ENCODE data around the gene GAS2. TPM values are rescaled to one million over a fixed set of nuclear protein-coding genes. Genes with fewer than 3 reads are reported as not detected.

Gene GAS2
- total and polyA plus RNA-seq, 2 donors (not counting 3 experiments of a cell fraction or from before 2014, with no cell fraction given), result 0.54 to 0.88 TPM

DNA sequence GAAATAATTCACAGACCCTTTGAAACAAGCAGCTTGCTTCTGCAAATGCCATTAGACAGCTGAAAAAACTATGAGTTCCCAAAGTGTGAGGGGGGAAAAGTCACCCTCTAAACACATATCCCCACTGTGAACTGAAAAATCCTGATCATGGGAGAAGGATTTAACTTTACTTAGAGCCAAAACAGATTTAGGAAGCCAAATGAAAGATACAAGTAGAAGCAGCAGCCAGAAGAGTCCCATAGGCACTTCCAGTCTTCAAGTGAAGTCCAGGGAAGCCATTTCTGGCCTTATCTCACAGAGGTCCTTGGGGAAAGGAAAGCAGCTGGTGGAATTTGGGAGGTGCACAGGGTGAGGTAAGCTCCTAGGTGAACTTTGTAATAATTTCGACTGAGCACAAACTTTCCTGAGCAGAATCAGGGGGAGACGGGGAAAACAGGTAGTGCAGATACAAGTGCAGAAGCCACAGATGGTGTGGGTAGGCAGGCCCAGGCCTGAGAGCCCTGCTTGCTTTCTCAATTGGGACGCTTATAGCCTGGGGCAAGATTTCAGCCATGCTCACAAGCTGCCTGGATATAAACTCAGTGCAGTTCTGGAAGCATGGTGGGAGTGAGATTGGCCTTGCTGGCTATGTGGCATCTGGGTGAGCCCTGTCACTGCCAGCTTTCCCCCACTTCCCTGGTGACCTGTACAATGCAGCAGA, 44.8 kb downstream of the GAS2 start:
- Histone ChIP-seq H3K4me3 (replicated peaks in 1 of 3; ENCODE audit: insufficient read depth in 1 of 3, low read depth in 1 of 3, low read length in 3 of 3) (no peak overlapping the region), H2AFZ (ENCODE audit: low read depth, low read length) (no peak overlapping the region), H3K27me3 (ENCODE audit: control insufficient read depth in 2 of 2, insufficient read depth in 2 of 2, low read length in 2 of 2) (peaks cover 0 to 1% of the 10 kb centered on the region in 2 experiments), H3K79me2 (ENCODE audit: control insufficient read depth, insufficient read depth, low read length) (no peaks in the 10 kb centered on the region), H3K4me1 (ENCODE audit: control insufficient read depth, extremely low read depth, insufficient read depth, low read length) (no peaks in the 10 kb centered on the region), H3K4me2 (ENCODE audit: insufficient read depth, low read length) (no peak overlapping the region), H3K9me3 (replicated peaks; ENCODE audit: control insufficient read depth, insufficient read depth, low read length) (no peaks in the 10 kb centered on the region), H3K9me1 (replicated peaks; ENCODE audit: control insufficient read depth, extremely low read depth, insufficient read depth, low read length) (no peaks in the 10 kb centered on the region), H3K27ac (ENCODE audit: insufficient read depth, low read depth, low read length) (no peak overlapping the region), H4K20me1 (replicated peaks; ENCODE audit: control insufficient read depth, extremely low read depth, insufficient read depth, low read length) (no peaks in the 10 kb centered on the region), H3K36me3 (ENCODE audit: control insufficient read depth in 2 of 2, extremely low read depth in 1 of 2, insufficient read depth in 2 of 2, low read length in 2 of 2) (no peaks in the 10 kb centered on the region), H3K9ac (replicated peaks; ENCODE audit: extremely low read depth, insufficient read depth, low read length) (no peak overlapping the region)
- FAIRE-seq (no peak), DNase-seq (ENCODE audit: low read depth, low spot score) (no peak)
- intact Hi-C loops (cut with micrococcal nuclease) (no loop called here), dilution Hi-C loops (cut with MboI; ENCODE audit: extremely low pct_ligation_motif_present, low sequenced_read_pairs) (no loop called here)
- ChIA-PET POLR2A (no interaction called here), CTCF (interaction anchor here (0.9 kb wide), 1 partner anchor 41 kb away, joined by 3 read pairs; no protein-coding TSS in a partner anchor)
- no TSS peak for BruUV-seq (replicated peaks)
- TF ChIP-seq POLR2A (IDR thresholded peaks at IDR 0.05; ENCODE audit: low read depth, low read length), result no peak
- TF ChIP-seq JUN (IDR thresholded peaks at IDR 0.05; ENCODE audit: borderline replicate concordance, insufficient read depth, insufficient read length, low read depth), result no peak
- no peak for TF ChIP-seq FOS (IDR thresholded peaks at IDR 0.05; ENCODE audit: borderline replicate concordance, insufficient read depth, low read length)
- TF ChIP-seq EZH2 (IDR thresholded peaks at IDR 0.05; ENCODE audit: borderline replicate concordance, low read depth, low read length, severe bottlenecking), result no peak
- no peak for TF ChIP-seq POLR2AphosphoS5 (IDR thresholded peaks at IDR 0.05; ENCODE audit: insufficient read depth, low read depth, low read length)
- no peak for TF ChIP-seq GATA2 (IDR thresholded peaks at IDR 0.05; ENCODE audit: insufficient read depth, insufficient read length, low read depth, low read length)
- no peak for TF ChIP-seq MYC (IDR thresholded peaks at IDR 0.05; ENCODE audit: low read depth, low read length)
- TF ChIP-seq, protein P1, sequence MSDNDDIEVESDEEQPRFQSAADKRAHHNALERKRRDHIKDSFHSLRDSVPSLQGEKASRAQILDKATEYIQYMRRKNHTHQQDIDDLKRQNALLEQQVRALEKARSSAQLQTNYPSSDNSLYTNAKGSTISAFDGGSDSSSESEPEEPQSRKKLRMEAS (IDR thresholded peaks at IDR 0.05; ENCODE audit: insufficient read depth, insufficient read length), result no peak
- TF ChIP-seq, protein P2, sequence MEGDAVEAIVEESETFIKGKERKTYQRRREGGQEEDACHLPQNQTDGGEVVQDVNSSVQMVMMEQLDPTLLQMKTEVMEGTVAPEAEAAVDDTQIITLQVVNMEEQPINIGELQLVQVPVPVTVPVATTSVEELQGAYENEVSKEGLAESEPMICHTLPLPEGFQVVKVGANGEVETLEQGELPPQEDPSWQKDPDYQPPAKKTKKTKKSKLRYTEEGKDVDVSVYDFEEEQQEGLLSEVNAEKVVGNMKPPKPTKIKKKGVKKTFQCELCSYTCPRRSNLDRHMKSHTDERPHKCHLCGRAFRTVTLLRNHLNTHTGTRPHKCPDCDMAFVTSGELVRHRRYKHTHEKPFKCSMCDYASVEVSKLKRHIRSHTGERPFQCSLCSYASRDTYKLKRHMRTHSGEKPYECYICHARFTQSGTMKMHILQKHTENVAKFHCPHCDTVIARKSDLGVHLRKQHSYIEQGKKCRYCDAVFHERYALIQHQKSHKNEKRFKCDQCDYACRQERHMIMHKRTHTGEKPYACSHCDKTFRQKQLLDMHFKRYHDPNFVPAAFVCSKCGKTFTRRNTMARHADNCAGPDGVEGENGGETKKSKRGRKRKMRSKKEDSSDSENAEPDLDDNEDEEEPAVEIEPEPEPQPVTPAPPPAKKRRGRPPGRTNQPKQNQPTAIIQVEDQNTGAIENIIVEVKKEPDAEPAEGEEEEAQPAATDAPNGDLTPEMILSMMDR (IDR thresholded peaks at IDR 0.05; ENCODE audit: extremely low read depth in 1 of 2, insufficient read depth in 1 of 2, low read depth in 1 of 2, low read length in 2 of 2), result no peak
